OCI-LY1 (cell line): ENCODE measurements around the gene GPRIN1.

Experiments used
- H2AFZ ChIP-seq: fragments of 200-600 bp; sonication (generic), shearing (Covaris generic); 2 replicates; pipeline ENCODE4 v1.6.0; 2014; ENCODE audit warnings: antibody characterized with exemption, mild to moderate bottlenecking, low read length
- H3F3A ChIP-seq: fragments of 200-600 bp; sonication (generic), shearing (Covaris generic); 2 replicates; pipeline ENCODE4 v1.6.0; 2014; ENCODE audit warnings: mild to moderate bottlenecking, antibody characterized with exemption, low read length, moderate library complexity; ENCODE audit not compliant: insufficient read depth
- H3K27ac ChIP-seq: fragments of 200-600 bp; sonication (generic); 2 replicates; pipeline ENCODE4 v1.5.1; 2014; ENCODE audit warnings: low read length, mixed run types, mild to moderate bottlenecking, low read depth; ENCODE audit not compliant: poor library complexity, severe bottlenecking
- H3K27me3 ChIP-seq: fragments of 200-600 bp; sonication (generic); 2 replicates; pipeline ENCODE4 v1.6.0; 2014; ENCODE audit warnings: antibody characterized with exemption, mild to moderate bottlenecking, low read length, moderate library complexity; ENCODE audit not compliant: insufficient read depth
- H3K36me3 ChIP-seq: fragments of 200-600 bp; sonication (generic); 2 replicates; pipeline ENCODE4 v1.6.1; 2014; ENCODE audit warnings: mild to moderate bottlenecking, antibody characterized with exemption, low read length, moderate library complexity, mixed read lengths; ENCODE audit not compliant: insufficient read depth
- H3K4me1 ChIP-seq: fragments of 200-600 bp; sonication (generic); 2 replicates; pipeline ENCODE4 v1.5.1; 2014; ENCODE audit warnings: mild to moderate bottlenecking, low read length, moderate library complexity; ENCODE audit not compliant: insufficient read depth, severe bottlenecking
- H3K4me2 ChIP-seq: fragments of 200-600 bp; sonication (generic), shearing (Covaris generic); 2 replicates; pipeline ENCODE4 v1.6.1; 2014; ENCODE audit warnings: low read length
- H3K4me3 ChIP-seq: fragments of 200-600 bp; sonication (generic); 2 replicates; pipeline ENCODE4 v1.5.1; 2014; ENCODE audit warnings: low read length, low read depth, mild to moderate bottlenecking, mixed read lengths; ENCODE audit not compliant: poor library complexity, severe bottlenecking
- H3K79me2 ChIP-seq: fragments of 200-600 bp; shearing (Covaris generic); 2 replicates; pipeline ENCODE4 v1.6.1; 2016; ENCODE audit warnings: mixed run types, low read length, mixed read lengths; ENCODE audit not compliant: insufficient read depth
- H3K9ac ChIP-seq: fragments of 200-600 bp; sonication (generic), shearing (Covaris generic); 2 replicates; pipeline ENCODE4 v1.6.1; 2014; ENCODE audit warnings: mild to moderate bottlenecking, low read length, mixed read lengths
- H3K9me2 ChIP-seq: fragments of 200-600 bp; sonication (generic), shearing (Covaris generic); 2 replicates; pipeline ENCODE4 v1.6.1; 2014; ENCODE audit warnings: low read depth, mild to moderate bottlenecking, low read length, mixed read lengths
- H3K9me3 ChIP-seq: fragments of 200-600 bp; shearing (Covaris generic); 2 replicates; pipeline ENCODE4 v1.6.1; 2014; ENCODE audit warnings: low read length, mixed read lengths
- H4K20me1 ChIP-seq: fragments of 200-600 bp; sonication (generic), shearing (Covaris generic); 2 replicates; pipeline ENCODE4 v1.6.0; 2016; ENCODE audit warnings: mild to moderate bottlenecking, low read length; ENCODE audit not compliant: insufficient read depth
- CTCF ChIP-seq: fragments of 200-600 bp; sonication (generic), shearing (Covaris generic); IDR thresholded peaks from 2 replicates; pipeline ENCODE4 v1.5.1; 2017; ENCODE audit warnings: mild to moderate bottlenecking, antibody characterized with exemption, low read length, moderate library complexity, mixed read lengths
- EZH2 ChIP-seq: fragments of 200-600 bp; sonication (generic), shearing (Covaris generic); IDR thresholded peaks from 2 replicates; pipeline ENCODE4 v1.8.0; 2017; ENCODE audit warnings: borderline replicate concordance, mixed run types, mild to moderate bottlenecking, antibody characterized with exemption, low read length, moderate library complexity, mixed read lengths

Gene GPRIN1

GRCh38 chr5:176618783-176619182 lies 8.8 kb upstream of the GPRIN1 start:
- no peak overlapping the region for H2AFZ ChIP-seq

GRCh38 chr5:176616511-176616910 lies 6.6 kb upstream of the GPRIN1 start:
- Histone ChIP-seq H3K36me3 (no peaks in the 10 kb centered on the region), H4K20me1 (no peaks in the 10 kb centered on the region), H3K9ac (no peak overlapping the region), H3K79me2 (no peaks in the 10 kb centered on the region), H3K4me2 (no peak overlapping the region), H3K27ac (no peak overlapping the region), H3K4me1 (no peaks in the 10 kb centered on the region), H2AFZ (no peak overlapping the region), H3F3A (no peaks in the 10 kb centered on the region), H3K9me2 (no peaks in the 10 kb centered on the region), H3K4me3 (no peak overlapping the region), H3K27me3 (no peaks in the 10 kb centered on the region; the same call in 1 of the 2 replicates), H3K9me3 (no peaks in the 10 kb centered on the region)
- no peak for TF ChIP-seq EZH2
- TF ChIP-seq CTCF, result no peak

More at GRCh38 chr5:176618783-176619182, 8.8 kb upstream of the GPRIN1 start:
- Histone ChIP-seq H3K9me3 (no peaks in the 10 kb centered on the region), H3K9ac (no peak overlapping the region), H3K27me3 (no peaks in the 10 kb centered on the region; the same call in 1 of the 2 replicates), H3K79me2 (no peaks in the 10 kb centered on the region), H4K20me1 (no peaks in the 10 kb centered on the region), H3K4me3 (no peak overlapping the region), H3K4me2 (no peak overlapping the region), H3K36me3 (no peaks in the 10 kb centered on the region), H3K9me2 (no peaks in the 10 kb centered on the region), H3K27ac (no peak overlapping the region), H3K4me1 (no peaks in the 10 kb centered on the region), H3F3A (no peaks in the 10 kb centered on the region)
- TF ChIP-seq CTCF (no peak), EZH2 (no peak)

- no peaks in the 10 kb centered on the region for H3K9me2 ChIP-seq
- H3K79me2 ChIP-seq, result no peaks in the 10 kb centered on the region
- no peak overlapping the region for H3K27ac ChIP-seq
- TF ChIP-seq EZH2 (no peak), CTCF (no peak)
- no peaks in the 10 kb centered on the region for H4K20me1 ChIP-seq
- H3K9me3 ChIP-seq, result no peaks in the 10 kb centered on the region
- H3K36me3 ChIP-seq, result no peaks in the 10 kb centered on the region
- no peaks in the 10 kb centered on the region for H3K4me1 ChIP-seq
- H3F3A ChIP-seq, result no peaks in the 10 kb centered on the region
- no peak overlapping the region for H2AFZ ChIP-seq
- H3K27me3 ChIP-seq, result no peaks in the 10 kb centered on the region
- H3K4me2 ChIP-seq, result no peak overlapping the region
- no peak overlapping the region for H3K4me3 ChIP-seq
- H3K9ac ChIP-seq, result no peak overlapping the region
These were observed 5.0 kb upstream of the GPRIN1 start for GRCh38 chr5:176614805-176615478.
